MM.1S (cell line): ENCODE data around the gene ST6GALNAC1.

Source experiments
- DNase-seq: peaks from one replicate; pipeline ENCODE4 v3.0.0-alpha.2; 2015
- H2AFZ ChIP-seq: fragments of 300-600 bp; sonication (generic); 2 replicates; pipeline ENCODE4 v1.6.0; 2016; ENCODE audit warnings: antibody characterized with exemption, low read length
- H3F3A ChIP-seq: fragments of 300-600 bp; sonication (generic); 2 replicates; pipeline ENCODE4 v1.6.1; 2016; ENCODE audit warnings: mild to moderate bottlenecking, antibody characterized with exemption, low read length, moderate library complexity, mixed read lengths; ENCODE audit not compliant: insufficient read depth
- H3K27ac ChIP-seq: fragments of 300-600 bp; sonication (generic); 2 replicates; pipeline ENCODE4 v1.5.1; 2016; ENCODE audit warnings: mild to moderate bottlenecking, low read length
- H3K27me3 ChIP-seq: fragments of 300-600 bp; sonication (generic); replicated peaks from 2 replicates; pipeline ENCODE4 v1.6.0; 2016; ENCODE audit warnings: low read length; ENCODE audit not compliant: insufficient read depth
- H3K36me3 ChIP-seq: fragments of 300-600 bp; sonication (generic); replicated peaks from 2 replicates; pipeline ENCODE4 v1.6.1; 2016; ENCODE audit warnings: mild to moderate bottlenecking, low read length, mixed read lengths; ENCODE audit not compliant: insufficient read depth
- H3K4me1 ChIP-seq: fragments of 300-600 bp; sonication (generic); 2 replicates; pipeline ENCODE4 v1.6.1; 2016; ENCODE audit warnings: low read length, mixed read lengths
- H3K4me2 ChIP-seq: fragments of 300-600 bp; sonication (generic); 2 replicates; pipeline ENCODE4 v1.6.0; 2016; ENCODE audit warnings: low read depth, low read length
- H3K4me3 ChIP-seq: fragments of 300-600 bp; sonication (generic); 2 replicates; pipeline ENCODE4 v1.5.1; 2016; ENCODE audit warnings: low read length, mixed read lengths
- H3K79me2 ChIP-seq: fragments of 300-600 bp; sonication (generic); 2 replicates; pipeline ENCODE4 v1.6.1; 2016; ENCODE audit warnings: mixed run types, low read length, mixed read lengths
- H3K9ac ChIP-seq: fragments of 300-600 bp; sonication (generic); 2 replicates; pipeline ENCODE4 v1.6.1; 2016; ENCODE audit warnings: low read length, mixed read lengths
- H3K9me2 ChIP-seq: fragments of 300-600 bp; sonication (generic); replicated peaks from 2 replicates; pipeline ENCODE4 v1.6.1; 2016; ENCODE audit warnings: mild to moderate bottlenecking, low read length, mixed read lengths; ENCODE audit not compliant: insufficient read depth
- H3K9me3 ChIP-seq: fragments of 300-600 bp; sonication (generic); replicated peaks from 2 replicates; pipeline ENCODE4 v1.6.1; 2016; ENCODE audit warnings: mild to moderate bottlenecking, low read length, mixed read lengths; ENCODE audit not compliant: insufficient read depth
- H4K20me1 ChIP-seq: fragments of 300-600 bp; sonication (generic); 2 replicates; pipeline ENCODE4 v1.6.1; 2016; ENCODE audit warnings: mild to moderate bottlenecking, low read length, moderate library complexity, mixed read lengths; ENCODE audit not compliant: insufficient read depth
- EZH2 ChIP-seq: fragments of 300-600 bp; sonication (generic); optimal IDR thresholded peaks from 2 replicates; pipeline ENCODE3; 2017; ENCODE audit warnings: low read depth, mild to moderate bottlenecking, antibody characterized with exemption, low read length, mixed read lengths
- EZH2phosphoT487 ChIP-seq: fragments of 300-600 bp; sonication (generic); IDR thresholded peaks from 2 replicates; pipeline ENCODE4 v1.6.1; 2018; ENCODE audit warnings: antibody characterized with exemption, low read length
- TF ChIP-seq, protein P1 (sequence below): fragments of 300-600 bp; sonication (generic); IDR thresholded peaks from 2 replicates; pipeline ENCODE4 v1.5.1; 2016; ENCODE audit warnings: antibody characterized with exemption, low read length, mixed read lengths

ST6GALNAC1 gene

DNA sequence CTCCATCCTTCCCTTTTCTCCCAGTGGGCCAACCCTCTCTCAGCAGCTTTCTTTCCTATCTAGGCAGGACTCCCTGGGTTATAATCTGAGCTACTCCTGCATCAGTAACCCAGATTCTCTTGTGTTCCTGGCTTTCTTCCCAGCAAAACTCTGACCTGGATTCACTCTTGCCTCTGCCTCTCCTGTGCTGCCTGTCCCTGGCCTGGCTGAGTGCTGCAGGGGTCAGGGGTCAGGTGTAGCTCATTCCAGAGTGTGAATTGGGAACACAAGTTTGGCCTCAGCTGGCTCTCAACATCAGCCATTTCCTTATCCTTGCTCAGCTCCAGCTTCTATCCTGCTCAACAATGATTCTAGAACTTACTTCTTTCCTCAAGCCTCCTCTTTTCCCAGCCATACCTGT is 55.4 kb downstream of the ST6GALNAC1 start:
- Histone ChIP-seq H3K4me3 (no peak overlapping the region), H2AFZ (no peak overlapping the region), H3K27ac (no peak overlapping the region), H3F3A (no peaks in the 10 kb centered on the region), H3K27me3 (peaks cover 85% of the 10 kb centered on the region), H4K20me1 (no peaks in the 10 kb centered on the region), H3K4me1 (0 out of 2 replicates have a peak, but pooled peaks cover 3% of the 10 kb centered on the region), H3K4me2 (no peak overlapping the region), H3K9me2 (no peaks in the 10 kb centered on the region), H3K36me3 (no peaks in the 10 kb centered on the region), H3K9ac (no peak overlapping the region), H3K9me3 (no peaks in the 10 kb centered on the region), H3K79me2 (no peaks in the 10 kb centered on the region)
- no peak for DNase-seq
- TF ChIP-seq, protein P1, sequence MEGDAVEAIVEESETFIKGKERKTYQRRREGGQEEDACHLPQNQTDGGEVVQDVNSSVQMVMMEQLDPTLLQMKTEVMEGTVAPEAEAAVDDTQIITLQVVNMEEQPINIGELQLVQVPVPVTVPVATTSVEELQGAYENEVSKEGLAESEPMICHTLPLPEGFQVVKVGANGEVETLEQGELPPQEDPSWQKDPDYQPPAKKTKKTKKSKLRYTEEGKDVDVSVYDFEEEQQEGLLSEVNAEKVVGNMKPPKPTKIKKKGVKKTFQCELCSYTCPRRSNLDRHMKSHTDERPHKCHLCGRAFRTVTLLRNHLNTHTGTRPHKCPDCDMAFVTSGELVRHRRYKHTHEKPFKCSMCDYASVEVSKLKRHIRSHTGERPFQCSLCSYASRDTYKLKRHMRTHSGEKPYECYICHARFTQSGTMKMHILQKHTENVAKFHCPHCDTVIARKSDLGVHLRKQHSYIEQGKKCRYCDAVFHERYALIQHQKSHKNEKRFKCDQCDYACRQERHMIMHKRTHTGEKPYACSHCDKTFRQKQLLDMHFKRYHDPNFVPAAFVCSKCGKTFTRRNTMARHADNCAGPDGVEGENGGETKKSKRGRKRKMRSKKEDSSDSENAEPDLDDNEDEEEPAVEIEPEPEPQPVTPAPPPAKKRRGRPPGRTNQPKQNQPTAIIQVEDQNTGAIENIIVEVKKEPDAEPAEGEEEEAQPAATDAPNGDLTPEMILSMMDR: no peak
- TF ChIP-seq EZH2phosphoT487: no peak
- no peak for TF ChIP-seq EZH2

DNA sequence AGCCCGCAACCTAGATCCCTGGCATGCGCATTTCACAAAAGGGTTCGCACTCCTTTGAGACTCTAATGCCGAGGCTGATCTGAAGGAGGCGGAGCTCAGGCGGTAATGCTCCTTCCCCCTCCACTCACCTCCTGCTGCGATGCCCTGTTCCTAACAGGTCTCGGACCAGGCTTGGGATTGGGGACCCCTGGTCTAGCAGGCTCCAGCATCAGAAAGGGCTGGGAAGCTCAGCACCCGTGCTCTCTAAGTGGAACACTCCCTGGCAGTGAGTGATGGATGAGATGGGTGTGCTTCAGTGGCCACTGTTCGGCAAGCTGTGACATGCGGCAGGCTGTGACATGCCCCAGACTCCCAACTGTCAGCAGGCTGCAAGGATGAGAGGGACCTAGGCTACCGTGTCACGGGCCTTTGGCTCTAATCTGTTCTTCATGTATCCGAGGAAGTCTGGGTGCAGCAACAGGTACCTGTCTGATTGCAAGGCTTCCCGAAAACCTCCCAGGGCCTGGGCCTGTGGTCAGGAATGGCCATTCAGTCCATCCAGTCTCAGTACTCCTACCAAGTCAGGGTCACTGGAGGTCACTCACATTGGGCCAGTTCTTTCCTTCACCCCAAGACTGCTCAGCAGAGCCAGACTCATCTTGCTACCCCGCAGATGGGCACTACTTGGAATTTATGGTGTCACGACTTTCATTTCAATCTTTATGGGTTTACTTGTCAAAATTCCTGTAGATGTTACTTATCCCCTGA is 56.6 kb downstream of the ST6GALNAC1 start:
- Histone ChIP-seq H3K4me3 (no peak overlapping the region), H3K9me2 (no peaks in the 10 kb centered on the region), H3K79me2 (no peaks in the 10 kb centered on the region), H3K4me2 (no peak overlapping the region), H2AFZ (no peak overlapping the region), H3K4me1 (0 out of 2 replicates have a peak, but pooled peaks cover 3% of the 10 kb centered on the region), H3F3A (no peaks in the 10 kb centered on the region), H3K36me3 (no peaks in the 10 kb centered on the region), H3K9me3 (no peaks in the 10 kb centered on the region), H4K20me1 (no peaks in the 10 kb centered on the region), H3K27me3 (peaks cover 76% of the 10 kb centered on the region), H3K27ac (no peak overlapping the region), H3K9ac (no peak overlapping the region)
- TF ChIP-seq EZH2: no peak
- TF ChIP-seq, protein P1: no peak
- TF ChIP-seq EZH2phosphoT487: no peak
- no peak for DNase-seq

DNA sequence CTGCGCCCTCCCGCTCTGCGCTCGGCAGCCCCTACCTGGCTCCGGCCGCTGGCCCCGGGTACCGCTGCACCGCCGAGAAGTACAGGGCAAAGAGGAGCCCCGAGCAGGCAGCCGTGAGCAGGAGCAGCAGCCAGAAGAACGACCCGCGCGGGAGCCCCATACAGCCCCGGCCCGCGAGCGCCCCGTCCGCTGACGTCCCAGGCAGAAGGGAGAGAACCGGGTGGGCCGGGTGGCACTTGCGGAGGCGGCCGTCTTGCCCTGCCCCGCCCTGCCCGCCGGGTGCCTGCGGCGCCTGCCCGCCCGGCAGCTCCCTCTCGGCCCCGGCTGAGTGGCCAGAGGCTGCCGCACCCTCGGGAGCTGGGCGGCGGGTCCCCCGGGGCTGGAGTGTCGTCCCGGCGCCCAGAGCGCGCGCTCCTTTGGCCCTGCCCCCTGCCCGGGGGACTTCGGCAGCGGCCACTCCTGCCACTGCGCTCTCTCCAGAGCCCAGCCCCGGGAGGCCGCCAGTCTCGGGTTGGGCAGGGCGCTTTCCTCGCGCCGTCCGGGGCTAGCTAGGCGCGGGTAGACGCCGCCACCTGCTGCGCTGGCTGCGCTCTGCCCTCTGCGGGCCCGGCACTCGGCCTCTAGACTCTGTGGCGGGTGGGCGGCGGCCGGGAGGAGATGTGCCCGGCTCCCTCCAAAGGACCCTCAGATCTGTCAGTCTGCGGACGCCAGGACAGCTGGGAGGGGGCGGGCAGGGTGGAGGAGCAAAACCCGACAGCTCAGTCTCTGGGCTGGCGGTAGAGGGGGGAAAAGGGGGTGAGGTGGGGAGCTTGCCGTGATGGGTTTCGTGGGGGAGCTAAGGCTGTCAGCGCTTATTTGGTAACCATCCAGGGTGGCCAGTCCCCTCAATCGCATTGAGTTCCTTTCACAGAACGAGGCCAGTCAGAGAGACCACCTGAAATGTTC is 57.6 kb downstream of the ST6GALNAC1 start, which contains the start of gene ST6GALNAC2:
Gene ST6GALNAC2, minus strand, starts transcription at position 212 of the 945 bp plus-strand sequence. Its CDS starts 52 bp downstream, at position 160.
- H3K36me3 ChIP-seq: no peaks in the 10 kb centered on the region
- H3K27ac ChIP-seq: no peak within 1 kb of the TSS
- no peaks in the 10 kb centered on the region for H3K9me2 ChIP-seq
- peak within 1 kb of the TSS; percentile 27; the same call in 1 of the 2 replicates for H3K4me2 ChIP-seq
- H2AFZ ChIP-seq: no peak within 1 kb of the TSS
- no peak within 1 kb of the TSS for H3K9ac ChIP-seq
- peaks cover 68% of the 10 kb centered on the region for H3K27me3 ChIP-seq
- H3K4me1 ChIP-seq: 0 out of 2 replicates have a peak, but pooled peaks cover 3% of the 10 kb centered on the region
- H3F3A ChIP-seq: no peaks in the 10 kb centered on the region
- TF ChIP-seq EZH2 (peak; percentile 78), EZH2phosphoT487 (no peak)
- TF ChIP-seq, protein P1: no peak
- H3K79me2 ChIP-seq: no peaks in the 10 kb centered on the region
- H3K4me3 ChIP-seq: no peak within 1 kb of the TSS
- H3K9me3 ChIP-seq: no peaks in the 10 kb centered on the region
- no peak for DNase-seq
- no peaks in the 10 kb centered on the region for H4K20me1 ChIP-seq
